ENCODE data around the gene TRIM41. TPM values are rescaled to one million over a fixed set of nuclear protein-coding genes. Genes with fewer than 3 reads are reported as not detected.

The TRIM41 gene
- total and polyA plus RNA-seq, 2 of the 13 experiments (the other 11 are each of a cell fraction or from before 2014, with no cell fraction given) = 10.2 to 16.7 TPM

DNA sequence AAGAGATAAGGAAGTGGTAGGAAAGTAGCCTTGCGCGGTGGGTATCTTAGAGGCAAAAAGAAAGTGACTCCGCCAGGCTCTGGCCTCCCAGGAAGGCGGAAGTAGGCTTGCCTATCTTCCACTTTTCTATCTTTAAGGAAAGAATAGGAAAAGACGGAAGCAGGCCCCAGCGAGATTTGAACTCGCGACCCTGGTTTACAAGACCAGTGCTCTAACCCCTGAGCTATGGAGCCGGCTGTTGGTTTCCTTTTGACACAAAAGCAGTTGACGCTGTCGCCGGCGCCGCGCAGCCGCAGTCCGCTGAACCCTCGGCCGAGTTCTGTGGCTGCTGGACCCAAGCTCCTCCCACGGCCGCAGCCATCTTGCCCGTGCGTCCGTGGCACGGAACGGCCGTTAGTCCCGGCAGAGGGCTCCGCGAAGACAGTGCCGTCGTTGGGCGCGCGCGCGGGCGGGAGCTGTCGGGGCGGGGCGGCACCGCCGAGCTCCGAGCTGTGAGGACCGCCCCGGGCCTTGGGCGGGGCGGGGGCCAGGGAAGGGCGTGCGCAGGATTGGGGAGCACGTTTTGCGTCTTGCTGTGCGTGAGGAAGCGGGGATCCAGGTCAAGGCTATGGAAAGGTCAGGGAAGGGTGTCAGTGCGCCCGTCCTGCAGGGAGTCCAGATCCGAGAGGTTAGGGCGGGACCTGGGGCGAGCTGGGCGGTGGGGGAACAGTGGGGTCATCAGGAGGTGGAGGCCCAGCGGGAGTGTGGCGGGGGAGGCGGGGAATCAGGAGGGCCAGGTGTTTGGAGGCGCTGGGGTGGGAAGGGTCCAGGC is 31.4 kb upstream of the TRIM41 start (continued):
- TF ChIP-seq ZSCAN31 (CRISPR knock-in tag; IDR thresholded peaks at IDR 0.05; ENCODE audit: low read depth) = peak; percentile 89
- peak; percentile 83; the same call in 1 of the 2 replicates for TF ChIP-seq ZNF558 (CRISPR knock-in tag; IDR thresholded peaks at IDR 0.05; ENCODE audit: borderline replicate concordance)
- TF ChIP-seq, protein P1, sequence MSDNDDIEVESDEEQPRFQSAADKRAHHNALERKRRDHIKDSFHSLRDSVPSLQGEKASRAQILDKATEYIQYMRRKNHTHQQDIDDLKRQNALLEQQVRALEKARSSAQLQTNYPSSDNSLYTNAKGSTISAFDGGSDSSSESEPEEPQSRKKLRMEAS (IDR thresholded peaks at IDR 0.05) = peak; percentile 88
- TF ChIP-seq, protein P2, sequence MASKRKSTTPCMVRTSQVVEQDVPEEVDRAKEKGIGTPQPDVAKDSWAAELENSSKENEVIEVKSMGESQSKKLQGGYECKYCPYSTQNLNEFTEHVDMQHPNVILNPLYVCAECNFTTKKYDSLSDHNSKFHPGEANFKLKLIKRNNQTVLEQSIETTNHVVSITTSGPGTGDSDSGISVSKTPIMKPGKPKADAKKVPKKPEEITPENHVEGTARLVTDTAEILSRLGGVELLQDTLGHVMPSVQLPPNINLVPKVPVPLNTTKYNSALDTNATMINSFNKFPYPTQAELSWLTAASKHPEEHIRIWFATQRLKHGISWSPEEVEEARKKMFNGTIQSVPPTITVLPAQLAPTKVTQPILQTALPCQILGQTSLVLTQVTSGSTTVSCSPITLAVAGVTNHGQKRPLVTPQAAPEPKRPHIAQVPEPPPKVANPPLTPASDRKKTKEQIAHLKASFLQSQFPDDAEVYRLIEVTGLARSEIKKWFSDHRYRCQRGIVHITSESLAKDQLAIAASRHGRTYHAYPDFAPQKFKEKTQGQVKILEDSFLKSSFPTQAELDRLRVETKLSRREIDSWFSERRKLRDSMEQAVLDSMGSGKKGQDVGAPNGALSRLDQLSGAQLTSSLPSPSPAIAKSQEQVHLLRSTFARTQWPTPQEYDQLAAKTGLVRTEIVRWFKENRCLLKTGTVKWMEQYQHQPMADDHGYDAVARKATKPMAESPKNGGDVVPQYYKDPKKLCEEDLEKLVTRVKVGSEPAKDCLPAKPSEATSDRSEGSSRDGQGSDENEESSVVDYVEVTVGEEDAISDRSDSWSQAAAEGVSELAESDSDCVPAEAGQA (IDR thresholded peaks at IDR 0.05; ENCODE audit: low read depth) = peak; percentile 83
- TF ChIP-seq, protein P2 (CRISPR knock-in tag; IDR thresholded peaks at IDR 0.05; ENCODE audit: borderline replicate concordance) = no peak
- TF ChIP-seq, protein P3, sequence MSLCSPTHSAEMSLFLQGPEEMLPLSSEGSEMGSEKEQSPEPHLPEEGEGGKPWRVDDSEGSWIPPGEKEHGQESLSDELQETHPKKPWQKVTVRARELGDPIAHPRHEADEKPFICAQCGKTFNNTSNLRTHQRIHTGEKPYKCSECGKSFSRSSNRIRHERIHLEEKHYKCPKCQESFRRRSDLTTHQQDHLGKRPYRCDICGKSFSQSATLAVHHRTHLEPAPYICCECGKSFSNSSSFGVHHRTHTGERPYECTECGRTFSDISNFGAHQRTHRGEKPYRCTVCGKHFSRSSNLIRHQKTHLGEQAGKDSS (CRISPR knock-in tag; IDR thresholded peaks at IDR 0.05; ENCODE audit: borderline replicate concordance, low read depth) = peak; percentile 86; the same call in 1 of the 2 replicates
- no peak; the same call in 1 of the 2 replicates for TF ChIP-seq RCOR2 (CRISPR knock-in tag; IDR thresholded peaks at IDR 0.05)
- TF ChIP-seq STAG1 (CRISPR knock-in tag; IDR thresholded peaks at IDR 0.05) = no peak
- peak; percentile 66; the same call in 1 of the 2 replicates for TF ChIP-seq ELF4 (CRISPR knock-in tag; IDR thresholded peaks at IDR 0.05; ENCODE audit: borderline replicate concordance)
- peak; percentile 81 for TF ChIP-seq YEATS4 (CRISPR knock-in tag; IDR thresholded peaks at IDR 0.05; ENCODE audit: borderline replicate concordance)
- TF ChIP-seq ZNF326 (CRISPR knock-in tag; IDR thresholded peaks at IDR 0.05; ENCODE audit: borderline replicate concordance) = no peak
- TF ChIP-seq ZSCAN30 (CRISPR knock-in tag; IDR thresholded peaks at IDR 0.05) = peak; percentile 87; the same call in 1 of the 2 replicates
- TF ChIP-seq ZNF781 (CRISPR knock-in tag; IDR thresholded peaks at IDR 0.05; ENCODE audit: borderline replicate concordance, not compliant biosample characterization) = peak; percentile 63
- no peak for TF ChIP-seq ZFP36L1 (CRISPR knock-in tag; IDR thresholded peaks at IDR 0.05)
- no peak for TF ChIP-seq AGO1 (IDR thresholded peaks at IDR 0.05; ENCODE audit: low read depth, low read length, poor library complexity, severe bottlenecking)
- TF ChIP-seq HNRNPLL (IDR thresholded peaks at IDR 0.05; ENCODE audit: low read depth, low read length, poor library complexity, severe bottlenecking) = peak; percentile 86
- no peak for TF ChIP-seq NFYC (CRISPR knock-in tag; IDR thresholded peaks at IDR 0.05)
- TF ChIP-seq RELA (CRISPR knock-in tag; IDR thresholded peaks at IDR 0.05) = peak; percentile 64; the same call in 1 of the 2 replicates
- TF ChIP-seq SMAD9 (CRISPR knock-in tag; IDR thresholded peaks at IDR 0.05) = no peak
- no peak for TF ChIP-seq ONECUT2 (CRISPR knock-in tag; IDR thresholded peaks at IDR 0.05)
- TF ChIP-seq, protein P4, sequence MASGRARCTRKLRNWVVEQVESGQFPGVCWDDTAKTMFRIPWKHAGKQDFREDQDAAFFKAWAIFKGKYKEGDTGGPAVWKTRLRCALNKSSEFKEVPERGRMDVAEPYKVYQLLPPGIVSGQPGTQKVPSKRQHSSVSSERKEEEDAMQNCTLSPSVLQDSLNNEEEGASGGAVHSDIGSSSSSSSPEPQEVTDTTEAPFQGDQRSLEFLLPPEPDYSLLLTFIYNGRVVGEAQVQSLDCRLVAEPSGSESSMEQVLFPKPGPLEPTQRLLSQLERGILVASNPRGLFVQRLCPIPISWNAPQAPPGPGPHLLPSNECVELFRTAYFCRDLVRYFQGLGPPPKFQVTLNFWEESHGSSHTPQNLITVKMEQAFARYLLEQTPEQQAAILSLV (CRISPR knock-in tag; IDR thresholded peaks at IDR 0.05; ENCODE audit: borderline replicate concordance) = peak; percentile 79
- TF ChIP-seq ZNF430 (CRISPR knock-in tag; IDR thresholded peaks at IDR 0.05) = no peak
